Naive thymus-derived CD4-positive, alpha-beta T cell (primary cell): ENCODE measurements around the gene EYA2. TPM values are rescaled to one million over a fixed set of nuclear protein-coding genes. Genes with fewer than 3 reads are reported as not detected.
"Not testable (repeated sequence)": the region's sequence is repeated elsewhere in the genome, so short reads cannot be mapped to it uniquely, and the experiment has no call there.

Experiments used
- ATAC-seq: fragments of 150-1000 bp; cut with Tn5 transposase; 2 replicates; pipeline ENCODE4 v1.10.0; 2021; ENCODE audit warnings: mild to moderate bottlenecking, moderate library complexity
- CTCF ChIA-PET: fragments of 350-600 bp; sonication (Branson Sonifier 250); formaldehyde crosslinking; loops from one replicate; lab custom pipeline; 2021; ENCODE audit warnings: antibody characterized with exemption; lab: Charles Lee
- POLR2A ChIA-PET: fragments of 350-600 bp; sonication (Branson Sonifier 250); formaldehyde crosslinking; loops from one replicate; lab custom pipeline; 2021; ENCODE audit warnings: antibody characterized with exemption, inconsistent platforms; lab: Charles Lee
- DNase-seq, 9 donors: peaks; one replicate each; pipeline versions ENCODE4 v3.0.0 to v3.0.0-alpha.2; 2020 to 2022; ENCODE audit warnings: mixed read lengths in 1 of 9
- H3K27ac ChIP-seq: one replicate; pipeline ENCODE4 v1.7.0; 2013; ENCODE audit warnings: mild to moderate bottlenecking, low read depth, low read length, moderate library complexity
- H3K27me3 ChIP-seq, 2 donors: one replicate each; pipeline ENCODE4 v1.7.0; 2013; ENCODE audit warnings: low read length in 2 of 2, mild to moderate bottlenecking in 2 of 2, moderate library complexity in 2 of 2; ENCODE audit not compliant: control insufficient read depth in 2 of 2, insufficient read depth in 2 of 2
- H3K36me3 ChIP-seq, 3 experiments: 1 replicate in 2 of 3; 2 replicates in 1 of 3; pipeline ENCODE4 v1.7.0; 2013; ENCODE audit warnings: low read length in 3 of 3, mild to moderate bottlenecking in 3 of 3, moderate library complexity in 1 of 3; ENCODE audit not compliant: insufficient read depth in 3 of 3, control insufficient read depth in 2 of 3
- H3K4me1 ChIP-seq, 2 donors: one replicate each; pipeline ENCODE4 v1.7.0; 2013; ENCODE audit warnings: low read length in 2 of 2, mild to moderate bottlenecking in 2 of 2, moderate library complexity in 1 of 2; ENCODE audit not compliant: control insufficient read depth in 2 of 2, insufficient read depth in 2 of 2
- H3K4me3 ChIP-seq: 2 replicates; pipeline ENCODE4 v1.7.0; 2013; ENCODE audit warnings: mild to moderate bottlenecking, low read length
- H3K9me3 ChIP-seq, 3 experiments: 1 replicate in 2 of 3; 2 replicates in 1 of 3; pipeline ENCODE4 v1.7.0; 2013; ENCODE audit warnings: low read length in 3 of 3; ENCODE audit not compliant: control insufficient read depth in 2 of 3
- H3K27ac Mint-ChIP-seq, 9 donors: one replicate each; pipeline ENCODE4 v1.8.0; 2020 to 2022; ENCODE audit warnings: mixed read lengths in 9 of 9, mild to moderate bottlenecking in 8 of 9, moderate library complexity in 5 of 9, inconsistent platforms in 2 of 9
- H3K27me3 Mint-ChIP-seq, 5 donors: one replicate each; pipeline ENCODE4 v1.8.0; 2021 to 2022; ENCODE audit warnings: mixed read lengths in 5 of 5, mild to moderate bottlenecking in 1 of 5
- H3K36me3 Mint-ChIP-seq, 5 donors: one replicate each; pipeline ENCODE4 v1.8.0; 2020 to 2022; ENCODE audit warnings: mixed read lengths in 5 of 5, mild to moderate bottlenecking in 3 of 5, inconsistent platforms in 1 of 5
- H3K4me1 Mint-ChIP-seq, 7 donors: one replicate each; pipeline ENCODE4 v1.8.0; 2020 to 2022; ENCODE audit warnings: mixed read lengths in 7 of 7, mild to moderate bottlenecking in 3 of 7, inconsistent platforms in 1 of 7
- H3K4me3 Mint-ChIP-seq, 10 donors: one replicate each; pipeline ENCODE4 v1.8.0; 2020 to 2022; ENCODE audit warnings: mild to moderate bottlenecking in 10 of 10, mixed read lengths in 10 of 10, moderate library complexity in 6 of 10, inconsistent platforms in 2 of 10
- H3K9me3 Mint-ChIP-seq, 11 donors: one replicate each; pipeline ENCODE4 v1.8.0; 2020 to 2022; ENCODE audit warnings: mixed read lengths in 11 of 11, mild to moderate bottlenecking in 4 of 11, inconsistent platforms in 1 of 11, moderate library complexity in 1 of 11
- intact Hi-C, 2 donors: fragments of 100-400 bp; cut with micrococcal nuclease; formaldehyde crosslinking; loops; one replicate each; pipeline ENCODE4 v1.15.1; 2023
- polyA plus RNA-seq, 2 donors: library from polyadenylated mRNA; unstranded; fragments of 300-500 nt; fragmentation: Illumina TruSeq; gene quantifications; one replicate each; pipeline ENCODE4 v1.2.3, GENCODE V29; 2021
- total RNA-seq, 6 experiments: library from RNA in 5 of 6; stranded (reverse) in 5 of 6; gene quantifications; 1 replicate in 5 of 6; 2 replicates in 1 of 6; pipeline ENCODE4 v1.2.3 and lab custom pipeline; 2021 to 2026

The EYA2 gene
- total and polyA plus RNA-seq, 7 experiments from 2014 or later: 0.16 TPM; not detected in 6

- Mint-ChIP-seq H3K27me3 (peaks cover 5 to 27% (median 14%) of the 10 kb centered on the region in 5 donors), H3K9me3 (peaks cover 0 to 8% (median 0%) of the 10 kb centered on the region in 11 donors), H3K4me3 (no peak overlapping the region), H3K36me3 (no peaks in the 10 kb centered on the region), H3K4me1 (no peaks in the 10 kb centered on the region), H3K27ac (no peak overlapping the region)
- intact Hi-C loops: no loop called here
- Histone ChIP-seq H3K4me1 (no peaks in the 10 kb centered on the region), H3K36me3 (no peaks in the 10 kb centered on the region), H3K9me3 (no peaks in the 10 kb centered on the region), H3K4me3 (no peak overlapping the region), H3K27ac (no peak overlapping the region), H3K27me3 (no peaks in the 10 kb centered on the region)
- DNase-seq (no peak), ATAC-seq (no peak)
- POLR2A ChIA-PET: no interaction called here
- CTCF ChIA-PET: no interaction called here
Measured at GRCh38 chr20:46914789-46915379, 20.2 kb downstream of the EYA2 start.

GRCh38 chr20:46915575-46916257 lies 21.1 kb downstream of the EYA2 start:
- H3K9me3 Mint-ChIP-seq: peaks cover 0 to 8% (median 0%) of the 10 kb centered on the region in 11 donors
- no peaks in the 10 kb centered on the region for H3K36me3 ChIP-seq
- no peaks in the 10 kb centered on the region for H3K36me3 Mint-ChIP-seq
- no peaks in the 10 kb centered on the region for H3K27me3 ChIP-seq
- no peak overlapping the region for H3K27ac Mint-ChIP-seq
- no peaks in the 10 kb centered on the region for H3K4me1 Mint-ChIP-seq
- no peak for ATAC-seq
- H3K4me3 Mint-ChIP-seq: no peak overlapping the region
- no peak for DNase-seq
- H3K27me3 Mint-ChIP-seq: peaks cover 5 to 26% (median 12%) of the 10 kb centered on the region in 5 donors
- H3K4me1 ChIP-seq: no peaks in the 10 kb centered on the region
- intact Hi-C loops: no loop called here
- H3K9me3 ChIP-seq: no peaks in the 10 kb centered on the region
- POLR2A ChIA-PET: no interaction called here
- CTCF ChIA-PET: no interaction called here
- no peak overlapping the region for H3K27ac ChIP-seq
- no peak overlapping the region for H3K4me3 ChIP-seq

GRCh38 chr20:46916258-46916603 lies 21.6 kb downstream of the EYA2 start:
- ATAC-seq: no peak
- H3K27me3 Mint-ChIP-seq: peaks cover 5 to 31% (median 11%) of the 10 kb centered on the region in 5 donors
- Histone ChIP-seq H3K27ac (no peak overlapping the region), H3K9me3 (no peaks in the 10 kb centered on the region), H3K4me3 (no peak overlapping the region), H3K27me3 (no peaks in the 10 kb centered on the region), H3K4me1 (no peaks in the 10 kb centered on the region), H3K36me3 (no peaks in the 10 kb centered on the region)
- H3K4me1 Mint-ChIP-seq: no peaks in the 10 kb centered on the region
- peaks cover 0 to 8% (median 1%) of the 10 kb centered on the region in 11 donors for H3K9me3 Mint-ChIP-seq
- POLR2A ChIA-PET: no interaction called here
- intact Hi-C loops: no loop called here
- no peak for DNase-seq
- H3K4me3 Mint-ChIP-seq: no peak overlapping the region
- CTCF ChIA-PET: no interaction called here
- no peaks in the 10 kb centered on the region for H3K36me3 Mint-ChIP-seq
- H3K27ac Mint-ChIP-seq: no peak overlapping the region

- H3K27ac Mint-ChIP-seq: no peak overlapping the region
- intact Hi-C loops: no loop called here
Measured at GRCh38 chr20:46917155-46917554, 22.5 kb downstream of the EYA2 start.

GRCh38 chr20:46920114-46920513 lies 25.5 kb downstream of the EYA2 start:
- Mint-ChIP-seq H3K9me3 (peaks cover 0 to 4% (median 0%) of the 10 kb centered on the region in 11 donors), H3K27me3 (peaks cover 0 to 22% (median 17%) of the 10 kb centered on the region in 5 donors), H3K36me3 (no peaks in the 10 kb centered on the region), H3K4me1 (no peaks in the 10 kb centered on the region), H3K4me3 (no peak overlapping the region), H3K27ac (no peak overlapping the region)
- H3K4me3 ChIP-seq: no peak overlapping the region
- ChIA-PET POLR2A (no interaction called here), CTCF (no interaction called here)
- H3K4me1 ChIP-seq: no peaks in the 10 kb centered on the region
- no peaks in the 10 kb centered on the region for H3K36me3 ChIP-seq
- no peaks in the 10 kb centered on the region for H3K27me3 ChIP-seq
- H3K27ac ChIP-seq: no peak overlapping the region
- intact Hi-C loops: no loop called here
- DNase-seq: no peak
- H3K9me3 ChIP-seq: no peaks in the 10 kb centered on the region
- ATAC-seq: no peak

More at GRCh38 chr20:46917155-46917554, 22.5 kb downstream of the EYA2 start:
- POLR2A ChIA-PET: no interaction called here
- Mint-ChIP-seq H3K36me3 (no peaks in the 10 kb centered on the region), H3K27me3 (peaks cover 4 to 27% (median 13%) of the 10 kb centered on the region in 5 donors), H3K4me1 (no peaks in the 10 kb centered on the region), H3K4me3 (no peak overlapping the region), H3K9me3 (peaks cover 0 to 6% (median 1%) of the 10 kb centered on the region in 11 donors)
- CTCF ChIA-PET: no interaction called here
- H3K9me3 ChIP-seq: no peaks in the 10 kb centered on the region
- DNase-seq: no peak
- no peaks in the 10 kb centered on the region for H3K27me3 ChIP-seq
- no peak overlapping the region for H3K4me3 ChIP-seq
- no peak for ATAC-seq
- no peaks in the 10 kb centered on the region for H3K4me1 ChIP-seq
- no peak overlapping the region for H3K27ac ChIP-seq
- H3K36me3 ChIP-seq: no peaks in the 10 kb centered on the region

GRCh38 chr20:46922841-46923240 lies 28.2 kb downstream of the EYA2 start:
- intact Hi-C loops, DNase-seq, H3K27ac ChIP-seq, CTCF ChIA-PET, H3K4me3 ChIP-seq, H3K36me3 ChIP-seq, H3K4me1 Mint-ChIP-seq, POLR2A ChIA-PET, H3K27me3 ChIP-seq, H3K9me3 Mint-ChIP-seq, H3K27ac Mint-ChIP-seq, H3K4me1 ChIP-seq, ATAC-seq, H3K9me3 ChIP-seq, H3K4me3 Mint-ChIP-seq, H3K36me3 Mint-ChIP-seq: not testable (repeated sequence)
- H3K27me3 Mint-ChIP-seq: peaks cover 0 to 21% (median 19%) of the 10 kb centered on the region in 5 donors

- Histone ChIP-seq H3K36me3 (no peaks in the 10 kb centered on the region), H3K9me3 (no peaks in the 10 kb centered on the region), H3K27me3 (no peaks in the 10 kb centered on the region), H3K27ac (no peak overlapping the region), H3K4me3 (no peak overlapping the region), H3K4me1 (no peaks in the 10 kb centered on the region)
- Mint-ChIP-seq H3K4me3 (no peak overlapping the region), H3K27me3 (peaks cover 0 to 19% (median 17%) of the 10 kb centered on the region in 5 donors), H3K9me3 (peaks cover 0 to 7% (median 0%) of the 10 kb centered on the region in 11 donors), H3K4me1 (no peaks in the 10 kb centered on the region), H3K36me3 (no peaks in the 10 kb centered on the region), H3K27ac (no peak overlapping the region)
- intact Hi-C loops: no loop called here
- ATAC-seq (no peak), DNase-seq (no peak)
- CTCF ChIA-PET: no interaction called here
- POLR2A ChIA-PET: no interaction called here
Measured at GRCh38 chr20:46923550-46923949, 28.9 kb downstream of the EYA2 start.
